DLD1 (cell line): Measurements from ENCODE around the gene FBXL15.

Experiments
- in situ Hi-C: cut with HindIII; loops from 2 replicates; pipeline ENCODE4 v1.10.0; 2017; ENCODE audit warnings: low sequenced_read_pairs

Gene FBXL15

GRCh38 chr10:102424916-102425315 is 4.3 kb downstream of the FBXL15 start:
- in situ Hi-C loops: no loop called here

- in situ Hi-C loops: no loop called here
These were observed 4.8 kb downstream of the FBXL15 start for GRCh38 chr10:102425444-102425843.

- in situ Hi-C loops: no loop called here
These were observed 6.2 kb downstream of the FBXL15 start for GRCh38 chr10:102426803-102427287.

GRCh38 chr10:102429468-102429867 is 8.8 kb downstream of the FBXL15 start:
- in situ Hi-C loops: no loop called here

- in situ Hi-C loops: no loop called here
These were observed 11.0 kb downstream of the FBXL15 start for GRCh38 chr10:102431452-102432124.

- in situ Hi-C loops: no loop called here
These were observed 11.7 kb downstream of the FBXL15 start, which contains the start of gene CUEDC2 for GRCh38 chr10:102432162-102432950. CUEDC2 (minus strand) TSS chr10:102432574; CDS start chr10:102425188, 7,386 bp downstream.

GRCh38 chr10:102433619-102434046 is 13.0 kb downstream of the FBXL15 start:
- in situ Hi-C loops: no loop called here

GRCh38 chr10:102434394-102435132 is 13.9 kb downstream of the FBXL15 start:
- in situ Hi-C loops: no loop called here

GRCh38 chr10:102435133-102435497 is 14.5 kb downstream of the FBXL15 start:
- in situ Hi-C loops: no loop called here

- in situ Hi-C loops: no loop called here
These were observed 15.0 kb downstream of the FBXL15 start for GRCh38 chr10:102435529-102436233.

GRCh38 chr10:102436312-102436711 is 15.7 kb downstream of the FBXL15 start:
- in situ Hi-C loops: no loop called here

- in situ Hi-C loops: no loop called here
These were observed 16.9 kb downstream of the FBXL15 start for GRCh38 chr10:102437515-102437914.

- in situ Hi-C loops: no loop called here
These were observed 17.7 kb downstream of the FBXL15 start for GRCh38 chr10:102438374-102438773.

GRCh38 chr10:102444851-102445250 is 24.2 kb downstream of the FBXL15 start:
- in situ Hi-C loops: no loop called here

GRCh38 chr10:102449321-102450123 is 28.9 kb downstream of the FBXL15 start:
- in situ Hi-C loops: no loop called here

- in situ Hi-C loops: no loop called here
These were observed 29.4 kb downstream of the FBXL15 start for GRCh38 chr10:102450124-102450373.

- in situ Hi-C loops: no loop called here
These were observed 29.9 kb downstream of the FBXL15 start for GRCh38 chr10:102450374-102451104.

GRCh38 chr10:102451105-102451969 is 30.7 kb downstream of the FBXL15 start, which contains the start of gene C10orf95:
C10orf95 (minus strand) TSS chr10:102451543; CDS start chr10:102451093, 450 bp downstream.
- in situ Hi-C loops: no loop called here
